Osteoblast (primary cell): Measurements from ENCODE around the gene SLIT3. TPM values are rescaled to one million over a fixed set of nuclear protein-coding genes. Genes with fewer than 3 reads are reported as not detected.

Source experiments
- DNase-seq: peaks from one replicate; pipeline ENCODE4 v3.0.0; 2011; ENCODE audit warnings: low spot score, mixed read lengths; ENCODE audit not compliant: insufficient read length; ENCODE audit errors: missing footprints
- H2AFZ ChIP-seq: 2 replicates; pipeline ENCODE4 v1.6.0; 2011; ENCODE audit warnings: mild to moderate bottlenecking, low read length
- H3K27ac ChIP-seq: 2 replicates; pipeline ENCODE4 v1.5.1; 2011; ENCODE audit warnings: mild to moderate bottlenecking, low read depth, low read length, moderate library complexity
- H3K27me3 ChIP-seq: 2 replicates; pipeline ENCODE4 v1.6.0; 2012; ENCODE audit warnings: mild to moderate bottlenecking, control low read depth, inconsistent platforms, low read length, moderate library complexity; ENCODE audit not compliant: insufficient read depth
- H3K36me3 ChIP-seq: 2 replicates; pipeline ENCODE4 v1.5.1; 2011; ENCODE audit warnings: mild to moderate bottlenecking, low read length, control low read depth, moderate library complexity; ENCODE audit not compliant: insufficient read depth
- H3K4me1 ChIP-seq: 2 replicates; pipeline ENCODE4 v1.5.1; 2011; ENCODE audit warnings: mild to moderate bottlenecking, low read length, control low read depth, moderate library complexity; ENCODE audit not compliant: insufficient read depth
- H3K4me2 ChIP-seq: 2 replicates; pipeline ENCODE4 v1.6.0; 2011; ENCODE audit warnings: mild to moderate bottlenecking, low read length; ENCODE audit not compliant: insufficient read depth
- H3K4me3 ChIP-seq: fragments of 200-600 bp; sonication (generic); 3 replicates; pipeline ENCODE4 v1.5.1; 2012; ENCODE audit warnings: mild to moderate bottlenecking, low read length, inconsistent platforms; ENCODE audit not compliant: insufficient read depth
- H3K79me2 ChIP-seq: 2 replicates; pipeline ENCODE4 v1.6.0; 2012; ENCODE audit warnings: mild to moderate bottlenecking, low read length, control low read depth, inconsistent platforms; ENCODE audit not compliant: insufficient read depth
- H3K9me3 ChIP-seq: 2 replicates; pipeline ENCODE4 v1.5.1; 2011; ENCODE audit warnings: low read depth, low read length, control low read depth
- H4K20me1 ChIP-seq: 2 replicates; pipeline ENCODE4 v1.6.0; 2012; ENCODE audit warnings: mild to moderate bottlenecking, low read length, control low read depth; ENCODE audit not compliant: insufficient read depth
- total RNA-seq: library from RNA; depleted of rRNA; stranded (reverse); fragments of >200 nt; gene quantifications from 2 replicates; pipeline ENCODE4 v1.2.3, GENCODE V29; 2012
- TF ChIP-seq, protein P1 (sequence below): IDR thresholded peaks from 2 replicates; pipeline ENCODE4 v1.5.1; 2011; ENCODE audit warnings: mild to moderate bottlenecking, low read depth, low read length, moderate library complexity; ENCODE audit errors: extremely low read depth

Gene SLIT3
- total RNA-seq, 1 donor: 37.6 TPM

DNA sequence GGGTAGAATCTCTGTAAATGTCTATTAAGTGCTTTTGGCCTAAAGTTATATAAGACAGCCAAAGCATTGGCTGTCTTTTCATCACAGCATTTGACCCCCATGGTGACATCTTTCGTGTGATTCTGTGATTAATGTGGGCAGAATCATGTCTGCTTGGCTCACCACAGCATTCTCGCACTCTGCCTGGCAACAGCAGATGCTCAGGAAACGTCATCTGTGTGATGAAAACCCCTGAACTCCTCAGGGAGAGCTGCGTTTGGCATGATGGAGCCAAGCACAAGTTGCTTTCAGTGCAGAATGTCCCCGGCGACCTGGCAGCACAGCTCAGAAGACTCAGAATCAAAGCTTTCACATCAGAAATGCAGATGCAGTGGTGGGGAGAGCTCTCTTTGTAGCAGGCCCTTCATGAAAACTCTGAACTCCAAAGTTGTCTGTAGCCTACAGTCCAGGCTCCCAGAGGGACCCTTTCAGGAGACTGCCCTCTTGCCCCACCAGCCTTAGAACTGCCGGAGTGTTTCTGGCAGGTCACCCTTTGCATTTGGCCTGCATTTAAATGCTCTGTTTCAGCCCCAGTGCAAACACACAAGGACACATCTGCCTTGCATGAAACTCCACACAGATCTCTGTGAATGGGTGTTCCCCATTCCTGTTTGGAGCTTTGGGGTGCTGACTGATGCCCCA is 566.2 kb downstream of the SLIT3 start:
- peak overlapping the region; percentile 15 for H3K4me2 ChIP-seq
- peaks cover 10% of the 10 kb centered on the region for H3K4me1 ChIP-seq
- no peaks in the 10 kb centered on the region for H3K36me3 ChIP-seq
- H3K79me2 ChIP-seq: no peaks in the 10 kb centered on the region
- peak overlapping the region; percentile 13 for H2AFZ ChIP-seq
- DNase-seq: peak; percentile 91
- no peaks in the 10 kb centered on the region for H3K27me3 ChIP-seq
- H4K20me1 ChIP-seq: no peaks in the 10 kb centered on the region
- H3K27ac ChIP-seq: peak overlapping the region; percentile 1
- no peak overlapping the region for H3K4me3 ChIP-seq
- TF ChIP-seq, protein P1, sequence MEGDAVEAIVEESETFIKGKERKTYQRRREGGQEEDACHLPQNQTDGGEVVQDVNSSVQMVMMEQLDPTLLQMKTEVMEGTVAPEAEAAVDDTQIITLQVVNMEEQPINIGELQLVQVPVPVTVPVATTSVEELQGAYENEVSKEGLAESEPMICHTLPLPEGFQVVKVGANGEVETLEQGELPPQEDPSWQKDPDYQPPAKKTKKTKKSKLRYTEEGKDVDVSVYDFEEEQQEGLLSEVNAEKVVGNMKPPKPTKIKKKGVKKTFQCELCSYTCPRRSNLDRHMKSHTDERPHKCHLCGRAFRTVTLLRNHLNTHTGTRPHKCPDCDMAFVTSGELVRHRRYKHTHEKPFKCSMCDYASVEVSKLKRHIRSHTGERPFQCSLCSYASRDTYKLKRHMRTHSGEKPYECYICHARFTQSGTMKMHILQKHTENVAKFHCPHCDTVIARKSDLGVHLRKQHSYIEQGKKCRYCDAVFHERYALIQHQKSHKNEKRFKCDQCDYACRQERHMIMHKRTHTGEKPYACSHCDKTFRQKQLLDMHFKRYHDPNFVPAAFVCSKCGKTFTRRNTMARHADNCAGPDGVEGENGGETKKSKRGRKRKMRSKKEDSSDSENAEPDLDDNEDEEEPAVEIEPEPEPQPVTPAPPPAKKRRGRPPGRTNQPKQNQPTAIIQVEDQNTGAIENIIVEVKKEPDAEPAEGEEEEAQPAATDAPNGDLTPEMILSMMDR: no peak
- H3K9me3 ChIP-seq: no peaks in the 10 kb centered on the region

DNA sequence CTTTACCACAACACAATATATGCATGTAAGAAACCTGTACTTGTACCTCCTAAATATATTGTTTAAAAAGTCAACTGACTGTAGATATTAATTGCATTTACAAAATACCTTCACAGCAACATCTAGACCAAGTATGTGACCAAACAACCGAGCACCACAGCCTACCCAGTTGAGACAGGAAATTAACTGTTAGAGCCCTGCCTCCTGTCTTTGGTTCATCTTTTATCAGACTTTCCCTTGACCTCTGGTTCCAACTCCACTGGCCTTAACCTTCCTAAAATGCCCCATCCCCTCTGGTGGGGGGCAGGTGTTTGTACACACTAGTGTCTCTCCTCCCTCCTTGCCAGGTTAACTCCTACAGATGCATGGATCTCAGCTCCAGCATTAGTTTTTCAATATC is 566.8 kb downstream of the SLIT3 start:
- no peaks in the 10 kb centered on the region for H4K20me1 ChIP-seq
- H3K4me2 ChIP-seq: no peak overlapping the region
- H3K27me3 ChIP-seq: no peaks in the 10 kb centered on the region
- H3K79me2 ChIP-seq: no peaks in the 10 kb centered on the region
- H3K27ac ChIP-seq: no peak overlapping the region
- no peaks in the 10 kb centered on the region for H3K36me3 ChIP-seq
- H3K4me1 ChIP-seq: peaks cover 10% of the 10 kb centered on the region
- no peak overlapping the region for H3K4me3 ChIP-seq
- H2AFZ ChIP-seq: no peak overlapping the region
- TF ChIP-seq, protein P1: no peak
- DNase-seq: peak; percentile 55
- no peaks in the 10 kb centered on the region for H3K9me3 ChIP-seq

DNA sequence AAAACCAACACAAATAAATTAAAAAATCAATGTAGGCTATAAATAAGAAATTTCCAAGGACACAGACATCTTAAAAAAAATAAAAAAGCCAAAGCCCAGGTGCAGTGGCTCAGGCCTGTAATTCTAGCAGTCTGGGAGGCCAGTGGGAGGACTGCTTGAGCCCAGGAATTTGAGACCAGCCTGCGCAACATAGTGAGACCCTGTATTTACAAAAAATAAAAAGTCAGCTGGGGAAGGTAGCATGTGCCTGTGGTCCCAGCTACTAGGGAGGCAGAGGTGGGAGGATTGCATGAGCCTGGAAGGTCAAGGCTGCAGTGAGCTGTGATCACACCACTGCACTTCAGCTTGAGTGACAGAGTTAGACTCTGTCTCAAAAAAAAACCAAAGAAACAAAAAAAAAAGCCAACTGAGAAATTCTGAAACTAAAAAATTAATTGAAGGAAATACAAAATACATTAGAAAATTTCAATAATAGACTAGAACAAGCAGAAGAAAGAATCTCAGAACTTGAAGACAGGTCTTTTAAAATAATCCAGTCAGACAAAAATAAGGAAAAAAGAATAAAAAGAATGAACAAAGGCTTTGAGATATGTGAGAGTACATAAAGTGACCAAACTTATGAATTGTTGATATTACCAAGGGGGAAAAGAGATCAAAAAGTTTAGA is 572.3 kb downstream of the SLIT3 start:
- Histone ChIP-seq H3K4me2 (no peak overlapping the region), H3K27ac (no peak overlapping the region)

DNA sequence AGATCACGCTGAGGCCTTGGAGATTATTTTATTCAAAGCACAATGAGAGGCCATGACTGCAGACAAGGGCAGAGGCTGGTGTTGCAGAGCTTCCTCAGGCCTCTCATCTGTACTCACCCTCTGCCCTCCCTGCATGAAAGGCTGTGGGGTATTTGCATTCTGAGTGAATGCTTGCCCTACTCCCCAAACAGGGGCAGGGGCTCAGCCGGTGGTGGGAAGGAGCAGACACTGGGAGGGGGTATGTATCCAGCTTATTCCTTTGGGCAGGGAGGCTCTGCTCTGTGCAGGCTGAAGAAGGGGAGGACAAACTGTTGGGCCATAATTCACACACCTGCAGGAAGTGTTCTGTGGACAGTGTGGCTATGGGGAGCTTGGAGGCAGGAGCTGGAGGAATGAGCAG is 573.4 kb downstream of the SLIT3 start:
- no peaks in the 10 kb centered on the region for H4K20me1 ChIP-seq
- H3K9me3 ChIP-seq: no peaks in the 10 kb centered on the region
- H3K4me3 ChIP-seq: no peak overlapping the region
- H3K36me3 ChIP-seq: no peaks in the 10 kb centered on the region
- no peaks in the 10 kb centered on the region for H3K4me1 ChIP-seq
- TF ChIP-seq, protein P1: no peak
- H3K79me2 ChIP-seq: no peaks in the 10 kb centered on the region
- no peak overlapping the region for H3K4me2 ChIP-seq
- no peak for DNase-seq
- H2AFZ ChIP-seq: no peak overlapping the region
- no peaks in the 10 kb centered on the region for H3K27me3 ChIP-seq
- no peak overlapping the region for H3K27ac ChIP-seq

More for the DNA sequence above, 572.3 kb downstream of the SLIT3 start:
- Histone ChIP-seq H3K4me3 (no peak overlapping the region), H4K20me1 (no peaks in the 10 kb centered on the region), H3K36me3 (no peaks in the 10 kb centered on the region), H3K79me2 (no peaks in the 10 kb centered on the region), H3K9me3 (no peaks in the 10 kb centered on the region), H3K27me3 (no peaks in the 10 kb centered on the region), H2AFZ (no peak overlapping the region), H3K4me1 (no peaks in the 10 kb centered on the region)
- no peak for DNase-seq
- TF ChIP-seq, protein P1: no peak
